ENCODE results near the gene HOXB6. TPM values are rescaled to one million over a fixed set of nuclear protein-coding genes. Genes with fewer than 3 reads are reported as not detected.
A peak's percentile ranks its signal among the peaks of the same experiment; 100 is the strongest.

The HOXB6 gene
- polyA plus RNA-seq, 2 of the 4 experiments (the other 2 are of a cell fraction) = 10.2 to 14.7 TPM

DNA sequence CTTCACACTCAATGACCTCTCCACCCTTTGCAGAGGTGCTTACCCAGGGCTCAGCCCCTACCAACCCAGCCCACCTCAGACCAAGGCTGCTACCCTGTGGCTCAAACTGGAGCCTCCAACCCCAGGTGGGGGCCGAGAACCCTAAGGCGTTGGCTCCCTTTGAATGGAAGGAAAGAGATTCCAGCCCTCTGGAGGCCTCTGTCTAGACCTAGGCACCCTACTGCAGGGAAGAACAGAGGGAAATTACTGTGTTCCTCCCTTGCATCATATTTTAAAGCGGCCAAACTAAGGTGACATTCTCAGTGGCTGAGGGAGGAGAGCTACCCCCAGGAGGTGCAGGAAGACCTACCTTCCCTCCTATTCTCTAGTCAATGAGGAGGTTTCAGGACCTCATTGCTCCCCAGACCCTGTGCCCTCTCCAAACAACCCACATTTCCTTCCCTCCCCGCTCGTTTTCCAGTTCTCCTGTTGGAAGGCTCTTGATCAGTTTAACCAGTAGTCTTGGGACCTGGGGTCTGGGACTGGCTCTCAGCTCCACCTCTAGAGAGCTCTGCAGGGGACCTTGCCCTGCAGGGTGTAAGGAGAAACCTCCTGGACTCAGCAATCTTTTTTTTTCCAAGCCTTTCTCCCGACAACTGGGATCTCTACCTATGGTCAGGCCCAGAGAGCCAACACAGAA, 15.8 kb upstream of the HOXB6 start:
- Histone ChIP-seq H3K4me1 (peaks cover 15% of the 10 kb centered on the region), H3K27ac (no peak overlapping the region), H3K9me3 (no peaks in the 10 kb centered on the region), H3K4me3 (no peak overlapping the region), H3K4me2 (no peak overlapping the region)
- no peak for FAIRE-seq
- WGBS (ENCODE audit: missing lambda C conversion rate) = 84% methylated on average over 6 of the region's 6 CpGs
- CTCF ChIA-PET = interaction anchor here (0.7 to 9.7 kb wide), 12 partner anchors 8 to 594 kb away, joined by 3 to 84 read pairs (median 7); no protein-coding TSS in a partner anchor
- TF ChIP-seq, protein P1, sequence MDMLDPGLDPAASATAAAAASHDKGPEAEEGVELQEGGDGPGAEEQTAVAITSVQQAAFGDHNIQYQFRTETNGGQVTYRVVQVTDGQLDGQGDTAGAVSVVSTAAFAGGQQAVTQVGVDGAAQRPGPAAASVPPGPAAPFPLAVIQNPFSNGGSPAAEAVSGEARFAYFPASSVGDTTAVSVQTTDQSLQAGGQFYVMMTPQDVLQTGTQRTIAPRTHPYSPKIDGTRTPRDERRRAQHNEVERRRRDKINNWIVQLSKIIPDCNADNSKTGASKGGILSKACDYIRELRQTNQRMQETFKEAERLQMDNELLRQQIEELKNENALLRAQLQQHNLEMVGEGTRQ (IDR thresholded peaks at IDR 0.05) = no peak
- TF ChIP-seq TP53 (CRISPR knock-in tag; IDR thresholded peaks at IDR 0.05) (no peak), FOSB (CRISPR knock-in tag; IDR thresholded peaks at IDR 0.05) (no peak), FOXS1 (CRISPR knock-in tag; IDR thresholded peaks at IDR 0.05) (no peak), CHD2 (IDR thresholded peaks at IDR 0.05; ENCODE audit: low read length, partially characterized antibody) (no peak), HOXB13 (CRISPR knock-in tag; IDR thresholded peaks at IDR 0.05; ENCODE audit: low read depth) (no peak), FOSL2 (IDR thresholded peaks at IDR 0.05) (no peak), FOSL2 (CRISPR knock-in tag; IDR thresholded peaks at IDR 0.05) (no peak), RARB (CRISPR knock-in tag; IDR thresholded peaks at IDR 0.05) (no peak), JUN (IDR thresholded peaks at IDR 0.05) (no peak), RNF2 (IDR thresholded peaks at IDR 0.05; ENCODE audit: borderline replicate concordance, low read depth) (no peak), RAD21 (conservative IDR thresholded peaks at IDR 0.05 in 1 of 2, IDR thresholded peaks at IDR 0.05 in 1 of 2) (no peak), HDAC2 (IDR thresholded peaks at IDR 0.05) (no peak), GATA3 (IDR thresholded peaks at IDR 0.05; ENCODE audit: borderline replicate concordance) (no peak), PHF8 (IDR thresholded peaks at IDR 0.05; ENCODE audit: borderline replicate concordance, low read depth) (no peak)
- TF ChIP-seq, protein P2, sequence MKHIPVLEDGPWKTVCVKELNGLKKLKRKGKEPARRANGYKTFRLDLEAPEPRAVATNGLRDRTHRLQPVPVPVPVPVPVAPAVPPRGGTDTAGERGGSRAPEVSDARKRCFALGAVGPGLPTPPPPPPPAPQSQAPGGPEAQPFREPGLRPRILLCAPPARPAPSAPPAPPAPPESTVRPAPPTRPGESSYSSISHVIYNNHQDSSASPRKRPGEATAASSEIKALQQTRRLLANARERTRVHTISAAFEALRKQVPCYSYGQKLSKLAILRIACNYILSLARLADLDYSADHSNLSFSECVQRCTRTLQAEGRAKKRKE (CRISPR knock-in tag; IDR thresholded peaks at IDR 0.05; ENCODE audit: low read depth) = no peak
- POLR2A ChIA-PET = no interaction called here
- ATAC-seq = no peak
- DNase-seq (ENCODE audit: low read depth in 1 of 2, low spot score in 1 of 2) = no peak

DNA sequence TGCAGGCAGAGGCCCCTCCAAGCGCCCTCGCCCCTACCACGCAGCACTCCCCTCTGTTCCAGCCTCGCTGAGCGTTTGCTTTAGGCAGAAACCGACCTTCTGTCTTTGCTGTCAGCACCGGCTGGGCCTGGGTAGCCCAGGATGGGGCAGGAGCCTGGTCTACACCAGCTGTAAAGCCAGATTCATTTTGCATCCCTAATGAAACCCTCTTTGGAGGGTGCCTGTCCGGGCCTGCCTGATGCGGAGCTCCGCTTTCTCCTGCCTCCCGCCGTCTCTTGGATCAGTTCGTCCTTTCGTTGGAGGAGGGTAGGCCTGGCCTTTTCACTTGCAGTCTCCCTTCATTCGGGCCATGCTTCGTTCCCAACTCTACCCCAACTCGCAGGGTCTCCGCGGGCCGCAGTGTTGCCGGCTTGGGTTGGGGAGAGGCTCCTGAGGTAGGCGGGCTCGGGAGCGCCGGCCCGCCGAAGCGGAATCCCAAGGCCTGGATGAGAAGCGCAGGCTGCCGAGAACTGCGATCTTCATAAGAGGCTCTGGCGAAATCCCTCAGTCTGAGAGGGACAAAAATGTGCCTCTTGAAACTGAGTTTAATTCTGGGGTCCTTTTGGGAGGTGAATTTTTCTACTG, 15.2 kb upstream of the HOXB6 start:
- Histone ChIP-seq H3K4me3 (no peak overlapping the region), H3K27ac (no peak overlapping the region), H3K4me2 (no peak overlapping the region), H3K9me3 (no peaks in the 10 kb centered on the region), H3K4me1 (peaks cover 15% of the 10 kb centered on the region)
- 88% methylated on average over 32 of the region's 32 CpGs for WGBS (ENCODE audit: missing lambda C conversion rate)
- DNase-seq (ENCODE audit: low read depth in 1 of 2, low spot score in 1 of 2) = no peak
- CTCF ChIA-PET = interaction anchor here (0.7 to 9.7 kb wide), 14 partner anchors 7 to 594 kb away, joined by 3 to 84 read pairs (median 8); partner anchors contain the start of gene HOXB7
- POLR2A ChIA-PET = no interaction called here
- no peak for TF ChIP-seq GATA3 (IDR thresholded peaks at IDR 0.05; ENCODE audit: borderline replicate concordance)
- no peak for TF ChIP-seq FOSB (CRISPR knock-in tag; IDR thresholded peaks at IDR 0.05)
- no peak for TF ChIP-seq HEYL (CRISPR knock-in tag; IDR thresholded peaks at IDR 0.05)
- no peak for TF ChIP-seq EHMT2 (IDR thresholded peaks at IDR 0.05; ENCODE audit: low read depth)
- 0 out of 2 replicates have a peak, but pooled peaks have one; percentile 6 for TF ChIP-seq POLR2A (IDR thresholded peaks at IDR 0.05; ENCODE audit: low read length)
- TF ChIP-seq, protein P3, sequence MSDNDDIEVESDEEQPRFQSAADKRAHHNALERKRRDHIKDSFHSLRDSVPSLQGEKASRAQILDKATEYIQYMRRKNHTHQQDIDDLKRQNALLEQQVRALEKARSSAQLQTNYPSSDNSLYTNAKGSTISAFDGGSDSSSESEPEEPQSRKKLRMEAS (IDR thresholded peaks at IDR 0.05) = no peak
- TF ChIP-seq, protein P4, sequence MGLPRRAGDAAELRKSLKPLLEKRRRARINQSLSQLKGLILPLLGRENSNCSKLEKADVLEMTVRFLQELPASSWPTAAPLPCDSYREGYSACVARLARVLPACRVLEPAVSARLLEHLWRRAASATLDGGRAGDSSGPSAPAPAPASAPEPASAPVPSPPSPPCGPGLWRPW (IDR thresholded peaks at IDR 0.05) = no peak
- TF ChIP-seq, protein P5, sequence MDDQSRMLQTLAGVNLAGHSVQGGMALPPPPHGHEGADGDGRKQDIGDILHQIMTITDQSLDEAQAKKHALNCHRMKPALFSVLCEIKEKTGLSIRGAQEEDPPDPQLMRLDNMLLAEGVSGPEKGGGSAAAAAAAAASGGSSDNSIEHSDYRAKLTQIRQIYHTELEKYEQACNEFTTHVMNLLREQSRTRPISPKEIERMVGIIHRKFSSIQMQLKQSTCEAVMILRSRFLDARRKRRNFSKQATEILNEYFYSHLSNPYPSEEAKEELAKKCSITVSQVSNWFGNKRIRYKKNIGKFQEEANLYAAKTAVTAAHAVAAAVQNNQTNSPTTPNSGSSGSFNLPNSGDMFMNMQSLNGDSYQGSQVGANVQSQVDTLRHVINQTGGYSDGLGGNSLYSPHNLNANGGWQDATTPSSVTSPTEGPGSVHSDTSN (IDR thresholded peaks at IDR 0.05) = no peak
- no peak for TF ChIP-seq ZSCAN20 (CRISPR knock-in tag; IDR thresholded peaks at IDR 0.05)
- no peak for FAIRE-seq
- ATAC-seq = no peak

Data from A549 (cell line).